GM18867 (cell line): Measurements from ENCODE around the gene MTREX.
"Not testable (repeated sequence)": the region's sequence is repeated elsewhere in the genome, so short reads cannot be mapped to it uniquely, and the experiment has no call there.

ENCODE experiments used
- ATAC-seq: cut with Tn5 transposase; IDR thresholded peaks from one replicate; pipeline ENCODE4 v1.9.1; 2021; ENCODE audit warnings: mild to moderate bottlenecking, moderate library complexity; ENCODE audit not compliant: unreplicated experiment

MTREX gene

DNA sequence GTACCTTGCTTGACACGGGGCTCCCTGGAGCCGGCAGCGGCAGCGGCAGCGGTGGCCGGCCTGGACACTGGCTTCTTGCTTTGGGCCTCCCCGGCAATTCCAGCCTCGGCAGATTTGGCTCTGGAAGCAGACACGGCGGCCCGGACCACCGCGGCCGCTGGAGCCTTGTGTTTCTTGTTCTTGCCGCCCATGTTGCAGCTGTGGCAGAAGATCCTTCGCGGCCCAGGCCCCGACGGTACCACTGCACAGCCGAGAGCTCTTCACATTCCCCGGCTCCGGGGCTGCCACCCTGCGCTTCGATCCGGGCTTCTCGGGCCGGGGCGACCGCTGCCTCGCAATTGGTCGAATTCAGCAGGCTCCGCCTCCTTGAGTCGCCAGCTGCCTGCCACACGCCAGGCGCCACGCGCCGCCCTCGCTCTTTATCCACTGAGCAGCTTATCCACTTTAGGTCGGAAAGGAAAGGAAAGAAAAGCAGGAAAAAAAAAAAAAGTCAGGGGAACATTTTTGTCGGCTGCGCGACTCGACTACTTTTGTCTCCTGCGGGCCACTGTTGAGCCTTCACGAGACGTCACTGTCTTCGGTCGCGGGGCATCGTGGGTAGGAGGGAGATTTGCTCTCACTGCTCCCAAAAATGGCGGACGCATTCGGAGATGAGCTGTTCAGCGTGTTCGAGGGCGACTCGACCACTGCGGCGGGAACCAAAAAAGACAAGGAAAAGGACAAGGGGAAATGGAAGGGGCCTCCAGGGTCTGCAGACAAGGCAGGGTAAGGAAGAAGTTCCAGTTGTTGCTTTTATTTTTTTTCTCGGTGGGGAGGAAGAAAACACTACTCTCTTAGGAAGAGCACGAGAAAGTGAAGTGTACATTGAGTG lies at the start of gene MTREX, which contains the start of gene DHX29:
Gene MTREX, plus strand, starts transcription at position 607 of the 871 bp plus-strand sequence. Its CDS starts 25 bp downstream, at position 632.
Gene DHX29, minus strand, starts transcription at position 312 of the 871 bp plus-strand sequence. Its CDS starts 121 bp downstream, at position 191.
- peak; percentile 92 for ATAC-seq

DNA sequence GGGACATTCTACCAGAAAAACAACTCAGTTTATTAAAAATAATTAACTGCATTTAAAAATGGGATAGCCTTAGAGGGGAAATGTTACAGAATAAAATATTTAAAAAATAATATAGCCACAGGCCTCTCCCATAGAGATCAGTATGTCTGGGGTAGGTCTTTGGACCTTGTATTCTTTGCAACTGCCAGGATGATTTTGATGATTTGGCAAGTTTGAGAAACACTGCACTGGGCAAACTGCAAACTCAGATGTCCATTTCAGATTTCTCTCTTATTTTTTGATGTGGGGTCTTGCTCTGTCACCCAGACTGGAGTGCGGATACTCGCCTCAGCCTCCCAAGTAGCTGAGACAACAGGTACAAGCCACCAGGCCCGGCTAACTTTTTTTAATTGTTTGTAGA lies 49.5 kb upstream of the MTREX start:
- no peak for ATAC-seq

DNA sequence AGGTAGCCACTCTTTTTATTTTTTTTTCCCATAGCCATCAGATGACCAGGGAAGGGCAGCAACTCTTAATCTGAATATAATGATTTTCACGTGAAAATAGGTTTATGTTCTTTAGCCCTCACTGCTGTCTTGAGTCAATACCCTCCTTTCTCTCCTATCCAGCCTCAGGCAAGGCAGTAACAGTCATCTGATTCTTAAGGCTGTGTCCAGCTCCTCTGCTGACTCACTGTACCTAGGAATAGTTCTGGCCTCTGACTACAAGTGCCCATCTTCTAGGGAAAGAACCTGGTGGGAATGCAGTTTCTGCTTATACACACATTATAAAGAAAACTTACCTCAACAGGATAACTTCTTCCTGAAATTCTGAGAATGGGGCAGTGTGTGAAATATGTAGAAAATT lies 31.0 kb upstream of the MTREX start:
- ATAC-seq, result no peak

DNA sequence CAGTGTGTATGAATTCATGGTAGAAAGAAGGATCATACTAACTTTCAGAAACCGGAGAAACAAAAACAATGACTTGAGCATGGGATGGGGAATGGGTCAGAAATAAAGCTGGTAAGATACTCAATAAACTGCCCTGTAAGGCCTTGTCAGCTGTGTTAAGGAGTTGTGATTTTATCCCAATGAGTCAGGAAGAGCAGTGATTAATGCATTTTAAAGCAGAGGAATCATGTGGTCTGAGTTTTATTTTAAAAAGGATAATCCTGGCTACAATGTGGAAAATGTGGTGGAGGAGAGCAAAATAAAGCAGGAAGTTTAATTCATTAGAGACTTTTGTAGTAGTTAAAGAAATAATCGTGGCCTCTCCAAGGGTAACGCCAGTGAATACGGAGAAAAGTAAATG lies 29.0 kb upstream of the MTREX start:
- no peak for ATAC-seq

DNA sequence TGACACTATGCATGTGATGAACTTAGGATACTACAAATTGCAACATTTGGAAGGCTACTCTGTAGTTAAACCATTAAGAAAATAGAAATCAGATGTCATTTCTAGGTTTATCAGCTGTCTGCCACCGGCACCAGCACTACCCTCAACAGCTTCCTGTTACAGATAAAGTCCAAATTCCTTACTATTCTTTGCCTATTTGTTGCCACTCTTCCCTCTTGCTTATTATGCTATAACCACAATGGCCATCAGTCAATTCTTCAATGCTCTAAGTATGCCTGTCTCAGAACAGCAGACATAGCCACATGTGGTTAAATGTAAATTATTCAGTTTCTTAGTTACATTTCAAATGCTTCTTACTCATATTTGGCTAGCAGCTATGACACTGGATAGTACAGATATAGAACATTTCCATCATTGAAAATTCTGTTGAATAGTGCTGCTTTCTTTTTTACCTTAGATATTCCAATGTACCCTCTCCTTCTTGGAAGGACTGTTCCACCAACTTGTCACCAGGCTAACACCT lies 21.3 kb upstream of the MTREX start:
- ATAC-seq, result no peak

DNA sequence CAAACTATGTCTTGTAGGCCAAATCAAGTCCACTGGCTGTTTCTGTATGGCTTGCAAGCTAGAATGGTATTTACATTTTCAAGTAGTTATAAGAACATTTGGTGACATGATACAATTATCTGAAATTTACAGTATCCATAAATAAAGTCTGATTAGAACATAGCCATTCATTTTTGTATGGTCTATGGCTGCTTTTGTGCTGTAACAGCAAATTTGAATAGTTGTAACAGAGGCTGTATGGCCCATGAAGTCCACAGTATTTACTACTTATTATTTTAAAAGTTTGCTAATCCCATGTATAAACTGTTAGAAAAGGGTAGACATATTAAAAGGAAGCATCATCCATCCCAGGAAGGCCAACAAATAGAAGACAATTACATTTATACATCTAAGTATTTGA lies 18.0 kb upstream of the MTREX start:
- ATAC-seq, result no peak

DNA sequence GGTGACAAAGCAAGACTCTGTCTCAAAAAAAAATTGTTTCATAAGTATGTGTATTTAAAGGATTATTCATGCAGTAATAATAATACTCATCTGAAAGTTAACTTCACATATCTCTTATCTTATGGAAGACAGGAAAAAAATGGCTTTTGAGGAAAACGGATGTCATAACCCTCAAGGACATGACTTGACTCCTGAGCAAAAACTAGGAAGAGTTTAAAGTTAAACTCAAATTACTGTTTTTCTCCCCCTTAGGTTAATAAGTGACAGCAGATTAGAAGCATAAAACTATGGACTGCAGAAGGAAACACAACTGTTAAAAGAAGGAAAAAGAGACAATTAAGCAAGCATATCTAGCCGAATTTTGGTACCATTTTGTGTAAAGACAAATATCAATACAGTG lies 16.8 kb upstream of the MTREX start:
- no peak for ATAC-seq

DNA sequence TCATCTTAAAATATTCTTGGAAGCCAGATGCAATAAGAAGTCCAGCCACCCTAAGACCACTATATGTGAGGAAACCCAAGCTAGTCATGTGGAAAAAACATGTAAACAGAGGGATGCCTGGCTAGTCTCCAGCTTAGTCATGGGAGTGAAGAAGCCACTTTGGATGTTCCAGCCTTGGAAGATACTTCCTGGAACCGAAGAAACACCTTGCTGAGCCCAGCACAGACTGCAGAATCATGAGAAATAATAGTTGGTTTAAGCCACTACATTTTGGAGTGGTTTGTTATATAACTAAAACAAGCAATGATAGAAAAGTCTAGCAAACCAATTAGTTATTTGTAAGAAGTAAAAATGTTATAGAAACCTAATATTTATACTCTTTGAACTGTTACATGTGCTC lies 12.9 kb upstream of the MTREX start:
- no peak for ATAC-seq

DNA sequence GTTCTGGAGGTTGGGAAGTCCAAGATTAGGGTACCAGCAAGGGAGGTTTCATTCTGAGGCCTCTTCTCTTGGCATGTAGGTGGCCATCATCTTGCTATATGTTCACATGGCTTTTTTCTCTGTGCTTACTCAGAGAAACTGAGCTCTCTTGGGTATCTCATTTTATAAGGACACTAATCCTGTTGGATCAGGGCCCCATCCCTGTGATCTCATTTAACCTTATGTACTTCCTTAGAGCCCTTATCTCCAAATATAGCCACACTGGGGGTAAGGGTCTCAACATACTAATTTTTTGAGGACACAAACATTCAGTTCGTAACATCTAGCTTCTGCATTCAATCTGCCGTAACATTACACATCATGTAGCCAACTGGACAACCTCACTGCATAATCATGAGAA lies 6.9 kb upstream of the MTREX start:
- no peak for ATAC-seq

DNA sequence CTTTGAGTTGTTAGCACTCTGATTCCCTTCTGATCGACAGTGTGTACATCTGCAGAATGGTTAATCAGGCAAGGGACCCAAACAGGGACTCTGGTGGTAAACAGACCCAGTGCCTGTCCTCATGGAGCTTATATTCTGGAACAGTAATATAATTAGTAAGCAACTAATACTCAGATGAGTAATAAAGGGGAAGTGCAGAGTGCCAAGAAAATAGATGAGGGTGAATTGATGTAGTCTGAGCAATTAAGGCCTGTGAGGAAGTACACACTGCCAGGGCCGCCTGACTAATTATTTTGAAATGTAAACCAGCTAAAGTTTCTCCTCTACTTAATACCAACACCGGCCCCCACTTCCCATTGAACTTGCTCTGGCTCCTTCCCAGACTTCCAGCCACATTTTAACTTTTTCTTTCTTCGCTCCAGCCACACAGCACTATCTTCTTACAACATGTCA lies 4.5 kb upstream of the MTREX start:
- no peak for ATAC-seq

DNA sequence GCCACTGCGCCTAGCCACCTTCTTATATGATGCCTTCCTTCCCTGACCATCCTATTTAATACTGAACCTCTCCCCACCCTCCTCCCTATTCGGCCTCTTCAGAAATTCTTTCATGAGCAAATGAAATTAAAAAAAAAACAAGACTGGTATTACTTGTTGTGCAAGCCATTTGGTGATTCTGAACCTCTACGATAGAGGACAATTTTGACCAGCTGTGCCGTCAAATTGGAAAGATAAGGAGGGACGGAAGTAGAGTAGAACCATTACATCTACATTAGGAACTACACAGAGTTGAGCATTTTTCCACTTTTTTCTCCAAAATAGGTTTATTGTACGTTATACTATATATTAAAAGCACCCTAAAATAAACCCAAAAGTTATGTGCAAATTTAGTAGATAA lies 3.2 kb upstream of the MTREX start:
- no peak for ATAC-seq

DNA sequence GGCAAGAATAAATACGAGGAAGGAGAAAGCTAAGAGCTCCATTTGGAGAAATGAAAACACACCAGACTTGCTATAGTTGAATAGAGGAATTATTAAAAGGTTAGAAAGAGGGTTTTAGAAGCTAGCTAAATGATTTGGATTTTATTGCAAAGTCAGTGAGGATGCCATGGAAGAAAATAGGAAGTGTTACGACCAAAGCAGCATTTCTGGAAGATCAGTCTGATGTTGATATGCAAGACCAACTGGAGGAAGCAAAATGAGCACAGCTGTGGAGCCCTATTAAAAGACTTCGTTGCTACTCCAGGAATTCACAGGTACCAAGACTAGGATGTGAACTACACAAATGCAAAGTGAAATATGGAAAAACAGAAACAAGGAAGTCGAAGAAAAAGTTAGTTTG lies 2.4 kb upstream of the MTREX start:
- ATAC-seq, result no peak

DNA sequence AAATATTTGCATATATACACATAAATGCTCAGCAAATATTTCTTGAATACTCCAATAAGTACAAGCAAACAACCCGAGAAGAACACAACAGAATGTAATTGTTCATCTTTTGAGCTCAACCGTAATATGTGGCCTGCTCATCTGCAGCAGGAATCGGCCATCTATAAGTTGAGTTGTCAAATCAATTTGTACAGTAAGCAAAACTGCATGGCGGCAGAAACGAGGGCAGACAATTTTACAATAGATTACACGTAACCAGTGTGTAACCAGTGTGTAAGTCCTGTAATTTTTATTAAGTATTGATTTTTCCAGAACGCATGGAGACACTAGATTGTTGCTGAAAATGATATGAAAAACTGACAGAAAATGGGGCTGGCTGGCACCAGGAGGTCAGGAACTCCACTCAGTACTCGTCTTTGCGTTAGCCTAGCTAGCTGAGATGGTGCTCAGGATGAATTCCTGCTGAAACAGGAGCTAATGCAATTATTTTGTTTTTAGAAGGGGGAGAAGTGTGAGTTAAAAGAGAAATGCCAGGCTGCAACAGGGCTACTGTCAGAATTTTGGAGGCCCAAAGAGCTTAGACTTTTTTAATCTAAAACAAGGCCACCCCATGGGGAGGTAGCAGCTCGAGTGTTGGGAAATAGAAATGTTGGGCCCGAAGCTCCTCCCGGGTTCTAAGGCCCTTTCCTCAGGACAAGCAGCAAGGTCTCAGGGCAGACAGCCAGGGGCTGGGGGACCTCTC lies 977 bp upstream of the MTREX start:
- peak; percentile 9 for ATAC-seq

DNA sequence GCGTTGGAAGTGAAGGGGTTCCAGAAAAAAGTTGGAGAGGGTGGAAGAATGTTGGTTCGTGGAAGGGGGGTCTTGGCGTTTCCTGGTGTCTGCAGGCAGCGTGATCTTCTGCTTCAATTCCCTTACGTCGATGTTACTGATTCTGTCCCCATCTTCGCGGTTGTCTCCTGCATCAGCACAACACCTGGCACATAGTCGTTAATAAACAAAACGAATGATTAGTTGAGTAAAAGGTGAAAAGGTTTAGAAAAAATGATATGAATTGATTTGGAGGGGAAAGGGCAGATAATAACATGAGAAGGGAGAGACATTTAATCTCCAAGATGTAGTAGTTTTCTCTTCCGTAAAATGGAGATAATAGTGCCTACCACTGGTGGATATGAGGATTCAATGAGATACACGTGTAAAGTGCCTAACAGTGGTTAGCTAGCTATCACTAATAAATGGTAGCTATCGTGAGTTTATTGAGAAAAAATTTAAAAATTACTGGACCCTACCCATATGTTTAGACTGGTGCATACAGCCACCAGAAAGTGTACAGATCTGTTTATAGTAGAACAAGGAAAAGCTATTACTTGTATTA lies 556 bp downstream of the MTREX start:
- ATAC-seq, result peak; percentile 11

DNA sequence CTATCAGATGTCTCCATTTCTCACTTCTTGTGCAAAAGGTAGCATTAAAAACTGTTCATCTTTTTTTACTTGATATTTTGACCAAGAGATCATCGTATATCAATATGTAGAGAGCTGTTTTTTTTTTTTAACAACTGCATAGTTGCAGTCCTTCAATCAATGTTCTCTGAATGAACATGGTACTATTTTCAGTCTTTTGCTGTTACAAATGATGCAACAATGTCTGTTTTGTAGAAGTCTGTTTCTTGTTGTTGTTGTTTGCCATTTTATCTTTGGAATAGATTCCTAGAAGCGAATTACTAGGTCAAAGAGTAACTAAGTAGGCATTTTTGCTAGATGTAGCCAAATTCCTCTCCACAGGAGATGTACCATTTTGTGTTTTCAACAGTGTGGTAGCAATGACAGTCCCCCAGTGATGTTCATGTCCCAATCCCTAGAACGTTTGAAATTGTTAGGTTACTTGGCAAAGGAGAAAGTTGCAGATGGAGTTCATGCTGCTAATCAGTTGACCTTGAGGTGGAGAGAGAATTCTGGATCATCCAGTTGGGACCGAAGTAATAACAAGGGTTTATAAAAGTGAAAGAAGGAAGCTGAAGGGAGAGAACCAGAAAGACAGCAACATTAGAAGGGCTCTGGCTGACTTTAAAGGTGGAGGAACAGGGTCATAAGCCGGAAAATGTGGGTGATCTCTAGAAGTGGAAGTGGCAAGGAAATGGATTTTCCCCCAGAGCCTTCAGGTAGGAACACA lies 6.3 kb downstream of the MTREX start:
- ATAC-seq, result no peak

DNA sequence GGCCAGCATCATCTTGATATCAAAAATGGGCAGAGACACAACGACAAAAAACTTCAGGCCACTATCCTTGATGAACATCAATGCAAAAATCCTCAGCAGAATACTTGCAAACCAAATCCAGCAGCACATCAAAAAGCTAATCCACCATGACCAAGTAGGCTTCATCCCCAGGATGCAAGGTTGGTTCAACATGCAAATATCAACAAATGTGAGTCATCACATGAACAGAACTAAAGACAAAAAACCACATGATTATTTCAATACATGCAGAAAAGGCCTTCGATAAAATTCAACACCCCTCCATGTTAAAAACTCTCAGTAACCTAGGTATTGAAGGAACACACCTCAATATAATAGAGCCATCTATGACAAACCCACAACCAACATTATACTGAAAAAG lies 8.5 kb downstream of the MTREX start:
- no peak for ATAC-seq

DNA sequence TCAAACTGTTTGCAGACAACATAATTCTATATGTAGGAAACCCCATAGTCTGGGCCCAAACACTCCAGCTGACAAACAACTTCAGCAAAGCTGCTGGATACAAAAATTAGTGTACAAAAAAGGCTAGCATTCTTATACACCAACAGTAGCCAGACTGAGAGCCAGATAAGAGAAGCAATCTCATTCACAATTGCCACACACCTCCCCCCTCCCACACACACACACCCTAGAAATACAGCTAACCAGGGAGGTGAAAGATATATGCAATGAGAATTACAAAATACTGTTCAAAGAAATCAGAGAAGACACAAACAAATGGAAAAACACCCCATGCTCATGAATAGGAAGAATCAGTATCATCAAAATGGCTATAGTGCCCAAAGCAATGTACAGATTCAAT lies 9.0 kb downstream of the MTREX start:
- no peak for ATAC-seq

DNA sequence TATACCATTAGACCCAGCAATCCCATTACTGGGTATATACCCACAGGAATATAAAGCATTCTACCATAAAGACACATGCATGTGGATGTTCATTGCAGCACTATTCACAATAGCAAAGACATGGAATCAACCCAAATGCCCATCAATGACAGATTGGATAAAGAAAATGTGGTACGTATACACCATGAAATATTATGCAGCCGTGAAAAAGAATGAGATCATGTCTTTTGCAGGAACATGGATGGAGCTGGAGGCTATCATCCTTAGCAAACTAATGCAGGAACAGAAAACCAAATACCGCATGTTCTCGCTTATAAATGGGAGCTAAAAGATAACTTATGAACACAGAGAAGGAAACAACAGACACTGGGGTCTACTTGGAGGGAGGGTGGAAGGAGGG lies 10.4 kb downstream of the MTREX start:
- ATAC-seq, result not testable (repeated sequence)

DNA sequence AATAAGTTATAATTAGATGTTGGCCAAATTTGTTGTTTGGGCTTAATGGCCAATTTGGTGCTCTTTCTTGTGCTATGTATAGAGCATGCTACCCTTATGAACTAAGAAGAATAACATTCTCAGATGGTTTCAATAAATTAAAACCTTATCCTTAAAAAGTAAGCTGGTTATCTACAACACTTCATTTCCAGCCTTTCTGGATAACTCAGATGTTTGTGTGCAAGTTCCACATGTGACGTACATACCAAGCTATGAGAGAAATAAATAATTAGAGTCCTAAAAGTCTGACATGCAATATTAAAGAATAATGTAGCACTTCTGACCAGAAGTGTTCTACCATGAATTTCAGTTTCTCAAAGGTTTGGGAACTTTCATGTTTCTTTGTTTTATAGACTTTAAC lies 11.7 kb downstream of the MTREX start:
- ATAC-seq, result no peak

DNA sequence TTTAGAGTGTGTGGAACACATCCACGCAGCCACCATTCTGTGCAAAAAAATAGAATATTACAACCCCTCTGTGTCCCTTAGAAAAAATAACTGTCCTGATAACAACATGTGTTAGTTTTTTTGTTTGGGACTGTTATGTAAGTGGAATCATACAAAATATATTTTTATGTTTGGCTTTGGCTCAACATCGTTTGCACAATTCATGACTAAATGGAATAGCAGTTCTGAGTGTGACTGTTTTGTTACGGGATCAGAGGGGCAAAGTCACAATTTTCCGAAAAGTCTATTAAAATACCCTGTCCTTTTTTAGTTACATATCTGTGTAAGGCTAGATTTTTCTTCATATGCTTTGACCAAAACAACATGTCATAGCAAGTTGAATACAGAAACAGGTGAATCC lies 12.8 kb downstream of the MTREX start:
- no peak for ATAC-seq

DNA sequence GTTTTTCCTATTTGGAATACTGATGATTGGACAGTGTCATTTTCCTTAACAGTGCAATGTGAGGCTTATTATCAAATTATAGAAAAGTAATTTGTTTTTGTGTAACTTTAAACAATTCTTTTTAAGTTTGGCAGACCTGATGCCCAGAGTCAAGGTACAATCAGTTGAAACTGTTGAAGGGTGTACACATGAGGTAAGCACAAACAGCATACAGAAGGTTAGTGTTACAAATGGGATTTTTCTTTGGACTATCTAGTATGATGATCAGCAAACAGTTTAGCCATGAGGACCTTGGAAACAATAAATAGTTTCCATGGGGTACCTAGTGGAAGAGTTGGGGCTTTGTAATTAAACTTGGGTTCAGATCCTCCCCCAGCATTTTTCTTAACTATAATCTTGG lies 16.2 kb downstream of the MTREX start:
- ATAC-seq, result no peak
